Muscle of back (tissue), 13 donors: ENCODE measurements around the gene IL17RC. TPM values are rescaled to one million over a fixed set of nuclear protein-coding genes. Genes with fewer than 3 reads are reported as not detected.
"Not testable (repeated sequence)": the region's sequence is repeated elsewhere in the genome, so short reads cannot be mapped to it uniquely, and the experiment has no call there.

ENCODE experiments used
- DNase-seq, 3 donors: peaks; one replicate each; pipeline versions ENCODE4 v3.0.0 to v3.0.0-alpha.2; 2013
- long read RNA-seq, 9 donors: transcript quantifications; one replicate each; lab custom pipeline, GENCODE V29; 2026
- polyA plus RNA-seq, 10 donors: library from polyadenylated mRNA; unstranded; fragments of 120-200 nt; gene quantifications; one replicate each; pipeline ENCODE4 v1.2.1, GENCODE V29; 2013; ENCODE audit not compliant: insufficient read length in 10 of 10

Gene IL17RC
- polyA plus RNA-seq: 10 to 100 TPM; 15.2 to 37.4 (median 22.1) TPM
- long read RNA-seq, donor 1, partial matches to known transcripts: 0 of 1 reads
- long read RNA-seq, donor 1, other reads (novel, unspliced or antisense): 0 of 1 reads
- long read RNA-seq, donor 2, partial matches to known transcripts: 0 of 2 reads
- long read RNA-seq, donor 2, other reads (novel, unspliced or antisense): 0 of 2 reads
- long read RNA-seq, donor 3: 0 reads
- long read RNA-seq, donor 4: 0 reads
- long read RNA-seq, donor 5: 0 reads
- long read RNA-seq, donor 6, partial matches to known transcripts: 0 of 2 reads
- long read RNA-seq, donor 6, other reads (novel, unspliced or antisense): 0 of 2 reads
- long read RNA-seq, donor 7, partial matches to known transcripts: 0 of 2 reads
- long read RNA-seq, donor 7, other reads (novel, unspliced or antisense): 0 of 2 reads
- long read RNA-seq, donor 8: 0 reads
- long read RNA-seq, donor 9: 0 reads

GRCh38 chr3:9916734-9917680, at the start of gene IL17RC:
IL17RC (plus strand) TSS chr3:9917098; CDS start chr3:9917316, 218 bp downstream.
- DNase-seq: peak; percentile 89 to 96 (median 90)

- no peak for DNase-seq
These were observed 49.8 kb upstream of the IL17RC start for GRCh38 chr3:9867106-9867505.

- no peak for DNase-seq
These were observed 46.9 kb upstream of the IL17RC start for GRCh38 chr3:9869955-9870354.

- peak in 1 of 3 donors; percentile 40 for DNase-seq
These were observed 45.9 kb upstream of the IL17RC start for GRCh38 chr3:9870978-9871377.

- not testable (repeated sequence) for DNase-seq
These were observed 44.8 kb upstream of the IL17RC start for GRCh38 chr3:9872067-9872466.

- no peak for DNase-seq
These were observed 41.5 kb upstream of the IL17RC start for GRCh38 chr3:9875448-9875847.

GRCh38 chr3:9876255-9876654, 40.6 kb upstream of the IL17RC start:
- not testable (repeated sequence) for DNase-seq

- no peak for DNase-seq
These were observed 39.9 kb upstream of the IL17RC start for GRCh38 chr3:9876991-9877390.

GRCh38 chr3:9878700-9879099, 38.2 kb upstream of the IL17RC start:
- DNase-seq: no peak

GRCh38 chr3:9879830-9880549, 36.9 kb upstream of the IL17RC start, which contains the start of gene CIDEC:
CIDEC (minus strand) TSS chr3:9880253; CDS start chr3:9878486, 1,767 bp downstream.
- no peak for DNase-seq

GRCh38 chr3:9881441-9881840, 35.5 kb upstream of the IL17RC start:
- DNase-seq: peak in 1 of 3 donors; percentile 41

- no peak for DNase-seq
These were observed 33.0 kb upstream of the IL17RC start for GRCh38 chr3:9883706-9884554.

GRCh38 chr3:9884555-9885165, 32.2 kb upstream of the IL17RC start:
- DNase-seq: peak in 1 of 3 donors; percentile 58

- no peak for DNase-seq
These were observed 30.6 kb upstream of the IL17RC start for GRCh38 chr3:9886328-9886727.

GRCh38 chr3:9887480-9887879, 29.4 kb upstream of the IL17RC start:
- no peak for DNase-seq

- no peak for DNase-seq
These were observed 28.4 kb upstream of the IL17RC start for GRCh38 chr3:9888540-9888939.

- no peak for DNase-seq
These were observed 27.5 kb upstream of the IL17RC start for GRCh38 chr3:9889405-9889804.

GRCh38 chr3:9890249-9891071, 26.4 kb upstream of the IL17RC start, which contains the start of gene JAGN1:
JAGN1 (plus strand) TSS chr3:9890610; CDS start chr3:9890723, 113 bp downstream.
- peak; percentile 88 to 96 (median 92) for DNase-seq

GRCh38 chr3:9891072-9891622, 25.8 kb upstream of the IL17RC start:
- DNase-seq: no peak
